MCF 10A (cell line): Measurements from ENCODE around the gene EPHA8. TPM values are rescaled to one million over a fixed set of nuclear protein-coding genes. Genes with fewer than 3 reads are reported as not detected.
A peak's percentile ranks its signal among the peaks of the same experiment; 100 is the strongest.

Source experiments
- BruUV-seq: library from RNA; stranded (reverse); fragments of 400-500 nt; replicated peaks from 2 replicates; lab custom pipeline; 2021; lab: Mats Ljungman, UMichigan
- CTCF ChIA-PET: fragments of 300-600 bp; sonication (Branson Sonifier 250); formaldehyde crosslinking; extraction: SDS; loops from one replicate; lab custom pipeline; 2021; ENCODE audit warnings: antibody characterized with exemption, inconsistent platforms; lab: Yijun Ruan, JAX
- POLR2A ChIA-PET: fragments of 300-600, 350-650 bp; sonication (Branson Sonifier 250); formaldehyde crosslinking; extraction: SDS; loops from one replicate; lab custom pipeline; 2020; ENCODE audit warnings: antibody characterized with exemption, inconsistent platforms; lab: Yijun Ruan, JAX
- DNase-seq: peaks from one replicate; pipeline ENCODE4 v3.0.0-alpha.2; 2018; ENCODE audit not compliant: unreplicated experiment
- H3K27ac Mint-ChIP-seq: one replicate; pipeline ENCODE4 v1.8.0; 2022; ENCODE audit warnings: mild to moderate bottlenecking, low read depth, mixed read lengths; ENCODE audit not compliant: unreplicated experiment
- H3K27me3 Mint-ChIP-seq: one replicate; pipeline ENCODE4 v1.8.0; 2022; ENCODE audit warnings: mixed read lengths; ENCODE audit not compliant: insufficient read depth, unreplicated experiment
- H3K36me3 Mint-ChIP-seq: one replicate; pipeline ENCODE4 v1.8.0; 2022; ENCODE audit warnings: mild to moderate bottlenecking, moderate library complexity, mixed read lengths; ENCODE audit not compliant: insufficient read depth, unreplicated experiment
- H3K4me1 Mint-ChIP-seq: one replicate; pipeline ENCODE4 v1.8.0; 2022; ENCODE audit warnings: mixed read lengths; ENCODE audit not compliant: insufficient read depth, unreplicated experiment
- H3K4me3 Mint-ChIP-seq: one replicate; pipeline ENCODE4 v1.8.0; 2022; ENCODE audit warnings: mild to moderate bottlenecking, moderate library complexity, mixed read lengths; ENCODE audit not compliant: unreplicated experiment
- H3K9me3 Mint-ChIP-seq: one replicate; pipeline ENCODE4 v1.8.0; 2022; ENCODE audit warnings: mixed read lengths; ENCODE audit not compliant: unreplicated experiment
- intact Hi-C: fragments of 100-400 bp; cut with micrococcal nuclease; formaldehyde crosslinking; loops from 2 replicates; pipeline ENCODE4 v1.14.1; 2022
- total RNA-seq: library from RNA; stranded (reverse); gene quantifications from 2 replicates; pipeline ENCODE4 v1.2.3, GENCODE V29; 2022
- TF ChIP-seq, protein P1 (sequence below): fragments of 200-600 bp; IDR thresholded peaks from one replicate; pipeline ENCODE4 v1.8.0; 2022; ENCODE audit warnings: antibody characterized with exemption, mild to moderate bottlenecking; ENCODE audit not compliant: unreplicated experiment

The EPHA8 gene
- total RNA-seq, 1 experiment from 2014 or later = not detected

DNA sequence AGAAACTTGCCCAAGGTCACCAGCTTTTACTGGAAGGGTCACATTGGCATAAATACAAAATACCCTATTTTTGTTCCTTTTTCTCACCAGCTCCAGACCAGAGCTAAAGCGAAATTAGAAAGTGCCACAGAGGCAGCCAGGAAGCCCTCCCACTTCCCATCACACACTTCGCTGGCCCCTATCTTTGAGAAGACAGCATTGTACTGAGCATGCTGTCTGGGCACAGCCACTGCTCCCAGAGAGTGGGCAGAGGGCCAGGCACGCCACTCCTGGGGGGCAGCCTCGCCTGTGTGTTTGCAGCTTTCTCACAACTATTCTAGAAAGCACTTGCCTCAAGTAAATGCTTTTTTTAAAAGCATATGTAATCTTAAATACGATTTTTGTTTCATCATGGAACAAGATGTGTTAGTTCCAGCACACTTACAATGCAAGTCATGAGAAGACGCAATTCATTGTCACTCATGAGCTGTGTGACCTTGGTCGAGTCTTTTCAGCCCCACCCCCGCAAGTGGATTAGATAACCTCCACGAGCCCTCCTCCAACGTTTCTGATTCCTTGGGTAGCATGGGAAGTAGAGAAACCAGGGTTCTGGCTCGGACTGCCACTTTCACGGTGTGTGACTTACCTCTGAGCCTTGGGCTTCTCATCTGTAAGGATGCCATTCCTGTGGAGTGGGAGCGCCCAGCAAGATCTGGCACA is 25.7 kb upstream of the EPHA8 start:
- H3K36me3 Mint-ChIP-seq = no peaks in the 10 kb centered on the region
- POLR2A ChIA-PET = no interaction called here
- no peaks in the 10 kb centered on the region for H3K27me3 Mint-ChIP-seq
- CTCF ChIA-PET = interaction anchor here (0.7 kb wide), 1 partner anchor 262 kb away, joined by 3 read pairs; no protein-coding TSS in a partner anchor
- DNase-seq = no peak
- intact Hi-C loops = no loop called here
- peaks cover 9% of the 10 kb centered on the region for H3K4me1 Mint-ChIP-seq
- TF ChIP-seq, protein P1, sequence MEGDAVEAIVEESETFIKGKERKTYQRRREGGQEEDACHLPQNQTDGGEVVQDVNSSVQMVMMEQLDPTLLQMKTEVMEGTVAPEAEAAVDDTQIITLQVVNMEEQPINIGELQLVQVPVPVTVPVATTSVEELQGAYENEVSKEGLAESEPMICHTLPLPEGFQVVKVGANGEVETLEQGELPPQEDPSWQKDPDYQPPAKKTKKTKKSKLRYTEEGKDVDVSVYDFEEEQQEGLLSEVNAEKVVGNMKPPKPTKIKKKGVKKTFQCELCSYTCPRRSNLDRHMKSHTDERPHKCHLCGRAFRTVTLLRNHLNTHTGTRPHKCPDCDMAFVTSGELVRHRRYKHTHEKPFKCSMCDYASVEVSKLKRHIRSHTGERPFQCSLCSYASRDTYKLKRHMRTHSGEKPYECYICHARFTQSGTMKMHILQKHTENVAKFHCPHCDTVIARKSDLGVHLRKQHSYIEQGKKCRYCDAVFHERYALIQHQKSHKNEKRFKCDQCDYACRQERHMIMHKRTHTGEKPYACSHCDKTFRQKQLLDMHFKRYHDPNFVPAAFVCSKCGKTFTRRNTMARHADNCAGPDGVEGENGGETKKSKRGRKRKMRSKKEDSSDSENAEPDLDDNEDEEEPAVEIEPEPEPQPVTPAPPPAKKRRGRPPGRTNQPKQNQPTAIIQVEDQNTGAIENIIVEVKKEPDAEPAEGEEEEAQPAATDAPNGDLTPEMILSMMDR = no peak
- H3K4me3 Mint-ChIP-seq = no peak overlapping the region
- no peak overlapping the region for H3K27ac Mint-ChIP-seq
- no TSS peak for BruUV-seq
- no peaks in the 10 kb centered on the region for H3K9me3 Mint-ChIP-seq

DNA sequence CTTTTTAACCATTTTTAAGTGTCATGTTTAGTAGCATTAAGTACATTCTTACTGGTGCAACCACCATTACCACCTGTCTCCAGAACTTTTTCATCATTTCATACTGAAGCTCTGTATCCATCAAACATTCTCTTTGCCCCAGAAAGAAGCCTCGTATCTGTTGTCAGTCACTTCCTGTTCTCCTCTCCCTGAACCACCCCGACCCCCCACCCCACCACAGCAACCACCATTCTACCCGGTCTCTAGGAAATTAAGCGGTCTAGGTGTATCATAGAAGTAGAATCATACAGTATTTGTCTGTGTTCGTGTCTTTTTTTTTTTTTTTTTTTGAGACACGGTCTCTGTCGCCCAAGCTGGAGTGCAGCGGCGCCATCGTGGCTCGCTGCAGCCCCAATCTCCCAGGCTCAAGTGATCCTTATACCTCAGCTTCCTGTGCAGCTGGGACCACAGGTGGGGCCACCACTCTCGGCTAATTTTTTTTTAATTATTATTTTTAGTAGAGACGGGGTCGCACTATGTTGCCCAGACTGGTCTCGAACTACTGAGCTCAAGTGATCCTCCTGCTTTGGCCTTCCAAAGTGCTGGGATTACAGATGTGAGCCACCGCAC is 23.7 kb upstream of the EPHA8 start:
- Mint-ChIP-seq H3K4me3 (no peak overlapping the region), H3K27me3 (no peaks in the 10 kb centered on the region), H3K9me3 (no peaks in the 10 kb centered on the region), H3K36me3 (no peaks in the 10 kb centered on the region), H3K27ac (no peak overlapping the region), H3K4me1 (peaks cover 9% of the 10 kb centered on the region)
- POLR2A ChIA-PET = no interaction called here
- CTCF ChIA-PET = interaction anchor here (1.0 kb wide), 1 partner anchor 100 kb away, joined by 3 read pairs; no protein-coding TSS in a partner anchor
- no peak for DNase-seq
- intact Hi-C loops = no loop called here
- no TSS peak for BruUV-seq
- TF ChIP-seq, protein P1 = no peak

DNA sequence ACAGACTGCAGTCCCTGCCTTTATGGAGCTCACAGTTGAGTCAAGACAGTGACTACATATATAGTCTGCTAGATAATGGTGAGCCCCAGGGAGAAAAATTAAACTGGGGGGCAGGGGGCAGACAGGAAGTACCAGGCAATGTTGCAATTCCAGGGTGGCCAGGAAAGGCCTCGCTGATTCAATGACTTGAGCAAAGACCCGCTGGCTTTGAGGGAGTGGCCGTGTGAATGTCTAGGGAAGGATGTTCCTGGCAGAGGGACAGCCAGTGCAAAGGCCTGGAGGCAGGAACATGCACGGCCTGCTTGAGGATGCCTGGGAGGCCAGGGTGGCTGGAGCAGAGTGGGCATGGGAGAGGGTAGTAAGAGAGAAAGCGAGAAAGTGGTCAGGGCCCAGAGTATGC is 23.0 kb upstream of the EPHA8 start:
- Mint-ChIP-seq H3K4me1 (peaks cover 9% of the 10 kb centered on the region), H3K4me3 (no peak overlapping the region), H3K36me3 (no peaks in the 10 kb centered on the region), H3K27ac (no peak overlapping the region), H3K27me3 (peaks cover under 1% of the 10 kb centered on the region), H3K9me3 (no peaks in the 10 kb centered on the region)
- peak; percentile 48 for DNase-seq
- TF ChIP-seq, protein P1 = no peak
- intact Hi-C loops = no loop called here
- ChIA-PET CTCF (interaction anchor here (1.0 kb wide), 1 partner anchor 100 kb away, joined by 3 read pairs; no protein-coding TSS in a partner anchor), POLR2A (no interaction called here)
- no TSS peak for BruUV-seq

DNA sequence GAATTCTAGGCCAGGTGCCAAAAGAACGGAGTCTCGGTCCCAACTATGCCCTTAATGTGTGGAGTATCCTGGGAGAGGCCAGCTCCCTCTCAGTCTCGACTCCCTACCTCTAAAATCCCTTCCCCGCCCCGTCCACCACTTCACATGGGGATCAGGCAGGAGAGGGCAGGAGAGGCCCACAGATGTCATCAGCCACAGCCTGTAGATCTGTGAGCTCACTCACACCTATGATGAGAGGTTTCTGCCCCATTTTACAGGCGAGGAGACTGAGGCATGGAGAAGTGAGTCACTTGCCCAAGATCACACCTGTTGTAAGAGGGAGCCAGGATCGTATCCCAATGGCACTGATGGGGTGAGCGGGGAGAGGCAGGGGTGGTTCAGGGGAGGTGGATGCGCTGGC is 20.4 kb upstream of the EPHA8 start:
- peaks cover 26% of the 10 kb centered on the region for H3K27me3 Mint-ChIP-seq
- no peak for DNase-seq
- no peak overlapping the region for H3K27ac Mint-ChIP-seq
- H3K4me3 Mint-ChIP-seq = no peak overlapping the region
- H3K9me3 Mint-ChIP-seq = no peaks in the 10 kb centered on the region
- H3K4me1 Mint-ChIP-seq = peaks cover 15% of the 10 kb centered on the region
- intact Hi-C loops = no loop called here
- no TSS peak for BruUV-seq
- CTCF ChIA-PET = no interaction called here
- H3K36me3 Mint-ChIP-seq = no peaks in the 10 kb centered on the region
- TF ChIP-seq, protein P1 = no peak
- POLR2A ChIA-PET = no interaction called here
